Stimulated activated naive CD8-positive, alpha-beta T cell treated with anti-CD3 and anti-CD28 coated beads, Interleukin-15, Interleukin-2, amounts not matched to agents 100 U/mL and 50 U/mL, for 24 hours (primary cell): ENCODE data around the gene OLAH.

Source experiments
- ATAC-seq: fragments of 150-1000 bp; cut with Tn5 transposase; one replicate; pipeline ENCODE4 v1.10.0; 2021
- DNase-seq: peaks from one replicate; pipeline ENCODE4 v3.0.0; 2021

The OLAH gene

DNA sequence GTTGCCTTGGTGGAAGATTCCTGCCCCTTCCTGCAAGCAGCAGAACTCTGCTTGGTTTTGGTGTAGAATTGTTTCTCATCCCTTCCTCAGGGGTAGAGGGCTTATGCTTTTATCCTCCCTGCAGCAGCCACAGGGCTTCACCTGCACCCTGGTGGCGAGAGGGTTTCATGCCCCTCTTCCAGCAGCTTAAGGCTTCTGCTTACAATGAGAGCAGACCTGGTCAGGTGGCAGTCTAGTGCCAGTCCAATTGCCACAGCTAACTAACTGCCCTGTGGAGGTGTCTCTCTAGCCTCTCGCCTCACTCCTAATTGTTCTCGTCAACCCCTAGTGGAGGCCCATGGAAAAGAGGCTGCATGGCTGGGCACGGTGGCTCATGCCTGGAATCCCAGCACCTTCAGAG lies 25.5 kb downstream of the OLAH start:
- ATAC-seq = no peak
- no peak for DNase-seq

GRCh38 chr10:15072358-15072757 lies 28.6 kb downstream of the OLAH start:
- DNase-seq (no peak), ATAC-seq (no peak)

GRCh38 chr10:15075421-15075820 lies 31.7 kb downstream of the OLAH start:
- no peak for DNase-seq
- ATAC-seq = no peak

DNA sequence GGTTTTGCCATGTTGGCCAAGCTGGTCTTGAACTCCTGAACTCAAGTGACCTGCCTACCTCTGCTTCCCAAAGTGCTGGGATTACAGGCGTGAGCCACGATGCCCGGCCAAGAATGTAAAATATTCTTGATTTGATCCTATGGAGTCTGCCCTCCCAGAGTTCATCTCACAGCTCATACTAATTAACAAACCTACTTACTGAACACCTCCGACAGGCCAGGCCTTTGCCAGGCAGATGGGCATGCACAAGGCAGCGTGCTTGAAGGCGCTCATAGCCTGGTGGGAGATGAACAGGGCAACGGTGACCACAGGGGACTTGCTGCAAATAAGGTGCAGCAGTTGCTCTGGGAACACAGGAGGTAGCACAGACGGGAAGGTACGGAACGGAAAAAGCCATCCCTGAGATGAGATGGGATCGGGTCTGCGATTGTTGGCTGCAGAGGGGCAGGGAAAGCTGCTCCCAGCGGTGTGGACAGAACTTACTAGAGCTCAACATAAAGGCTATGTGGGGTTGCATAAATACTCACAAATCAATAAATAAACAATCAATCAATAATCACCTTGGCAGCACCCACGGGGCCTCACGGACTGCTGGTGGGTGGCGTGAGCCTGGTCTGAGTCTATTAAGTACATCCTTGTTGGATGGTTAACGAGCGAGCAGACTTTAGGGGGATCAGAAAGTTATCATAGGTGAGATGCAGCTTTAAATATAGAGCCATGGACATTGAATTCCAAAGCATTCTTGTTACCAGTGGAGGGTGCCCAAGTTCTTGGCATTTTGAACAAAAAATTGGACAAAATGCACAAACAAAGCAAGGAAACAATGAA lies 40.1 kb downstream of the OLAH start:
- ATAC-seq = no peak
- DNase-seq = no peak

DNA sequence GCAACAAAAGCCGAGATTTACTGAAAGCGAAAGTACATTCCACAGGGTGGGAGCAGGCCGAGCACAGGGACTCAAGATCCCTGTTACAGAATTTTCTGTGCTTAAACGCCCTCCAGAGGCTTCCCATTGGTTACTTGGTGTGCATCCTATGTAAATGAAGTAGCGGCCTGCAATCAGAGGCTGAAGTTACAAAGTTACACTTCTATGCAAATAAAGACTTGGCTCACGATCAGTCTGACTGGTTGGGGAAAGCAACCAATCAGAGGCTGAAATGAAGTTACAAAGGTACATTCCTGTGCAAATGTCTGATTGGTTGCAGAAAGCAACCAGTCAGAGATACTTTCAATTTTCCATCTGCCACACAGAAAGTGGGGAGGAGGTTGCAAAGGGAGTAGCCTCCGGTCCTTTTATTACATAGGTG lies 40.8 kb downstream of the OLAH start:
- no peak for ATAC-seq

GRCh38 chr10:15088428-15089261 lies 44.9 kb downstream of the OLAH start, which contains the start of gene ACBD7:
Gene ACBD7, minus strand, starts transcription at chr10:15088776. Its CDS starts 48 bp downstream, at chr10:15088728.
- ATAC-seq (peak; percentile 99), DNase-seq (peak; percentile 88)

More for the DNA sequence above, 40.8 kb downstream of the OLAH start:
- DNase-seq = no peak

DNA sequence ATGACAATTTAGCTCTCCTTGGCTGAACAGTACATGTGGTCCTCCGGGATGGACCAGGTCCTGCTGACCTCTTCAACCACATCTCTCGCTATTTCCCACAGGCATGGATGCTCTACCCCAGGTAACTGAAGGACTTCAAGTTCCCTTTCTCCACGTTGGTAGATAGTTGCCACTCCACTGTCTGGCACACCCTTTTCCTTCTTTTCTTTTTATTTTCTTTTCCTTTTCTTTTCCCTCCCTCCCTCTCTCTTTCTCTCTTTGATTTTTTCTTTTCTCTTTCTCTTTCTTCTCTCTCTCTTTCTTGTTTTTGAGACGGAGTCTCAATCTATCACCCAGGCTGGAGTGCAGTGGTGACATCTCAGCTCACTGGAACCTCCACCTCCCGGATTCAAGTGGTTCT lies 47.7 kb downstream of the OLAH start:
- no peak for ATAC-seq
- no peak for DNase-seq

DNA sequence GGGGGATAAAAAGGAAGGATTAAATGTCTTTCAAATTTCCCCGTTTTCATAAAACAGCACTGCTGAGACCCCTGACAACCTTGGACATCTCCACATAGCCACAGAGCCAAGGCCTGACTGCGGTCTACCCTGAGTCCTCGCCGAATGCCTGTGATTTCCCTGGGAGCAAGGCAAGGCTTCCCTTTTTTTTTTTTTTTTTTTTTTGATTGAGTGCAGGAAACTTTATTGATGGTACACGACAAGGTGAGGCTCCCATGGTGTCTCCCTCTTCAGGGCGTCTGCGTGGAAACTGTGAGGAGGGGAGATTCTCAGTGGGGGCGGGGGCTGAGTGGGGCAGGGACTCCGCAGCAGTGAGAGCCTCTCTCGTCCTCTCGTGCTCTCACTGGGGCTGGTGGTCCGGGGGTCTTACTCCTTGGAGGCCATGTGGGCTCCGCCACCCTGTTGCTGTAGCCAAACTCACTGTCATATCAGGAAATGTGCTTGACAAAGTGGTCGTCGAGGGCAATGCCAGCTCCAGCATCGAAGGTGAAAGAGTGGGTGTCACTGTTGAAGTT lies 49.2 kb downstream of the OLAH start:
- DNase-seq (no peak), ATAC-seq (no peak)

DNA sequence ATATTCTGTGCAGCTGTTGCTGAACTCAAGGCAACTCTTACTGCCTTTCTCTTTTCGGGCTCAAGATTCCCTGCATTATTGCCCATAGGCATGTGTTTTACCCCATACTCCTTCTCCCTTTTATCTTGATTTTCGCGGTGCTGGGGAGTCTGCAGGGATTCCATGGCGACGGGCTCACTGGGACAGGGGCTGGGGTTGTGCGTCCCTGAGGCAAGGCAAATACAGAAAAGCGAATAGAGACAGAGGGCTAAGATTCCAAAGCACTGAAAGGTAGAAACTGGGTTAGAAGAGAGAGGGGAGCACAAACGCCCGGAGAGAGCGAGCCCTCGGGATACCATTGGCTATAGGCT lies 52.9 kb downstream of the OLAH start:
- DNase-seq (no peak), ATAC-seq (peak; percentile 15)

GRCh38 chr10:15097011-15097812 lies 53.5 kb downstream of the OLAH start, which contains the start of gene RPP38:
Gene RPP38, plus strand, starts transcription at chr10:15097355. Its CDS starts 5,960 bp downstream, at chr10:15103315.
- ATAC-seq = peak; percentile 96
- peak; percentile 98 for DNase-seq

DNA sequence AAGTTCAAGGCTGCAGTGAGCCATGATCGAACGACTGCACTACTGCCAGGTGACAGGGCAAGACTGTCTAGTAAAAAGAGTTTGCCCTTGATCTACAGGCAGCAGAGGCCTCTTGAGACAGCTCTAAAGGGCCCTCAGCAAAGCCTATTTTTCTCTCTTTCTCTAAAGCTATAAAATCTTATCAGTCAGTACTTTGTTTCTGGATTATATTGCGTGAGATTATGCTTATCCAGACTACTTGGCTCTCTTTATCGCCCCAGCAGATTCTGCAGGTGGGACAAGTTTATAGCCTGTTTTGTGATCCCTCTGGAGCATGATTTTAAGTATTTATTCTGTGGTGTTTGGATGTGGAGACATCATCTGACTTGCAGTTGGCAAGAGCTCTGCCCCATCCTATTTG lies 56.1 kb downstream of the OLAH start:
- no peak for DNase-seq
- no peak for ATAC-seq

DNA sequence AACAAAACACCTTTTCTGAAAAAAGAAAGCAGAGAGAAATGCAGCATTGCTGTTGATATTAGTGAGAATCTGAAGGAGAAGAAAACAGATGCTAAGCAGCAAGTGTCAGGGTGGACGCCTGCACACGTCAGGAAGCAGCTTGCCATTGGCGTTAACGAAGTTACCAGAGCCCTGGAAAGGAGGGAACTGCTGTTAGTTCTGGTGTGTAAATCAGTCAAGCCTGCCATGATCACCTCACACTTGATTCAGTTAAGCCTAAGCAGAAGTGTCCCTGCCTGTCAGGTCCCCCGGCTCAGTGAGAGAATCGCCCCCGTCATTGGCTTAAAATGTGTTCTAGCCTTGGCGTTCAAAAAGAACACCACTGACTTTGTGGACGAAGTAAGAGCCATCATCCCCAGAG lies 59.8 kb downstream of the OLAH start:
- ATAC-seq = no peak
- DNase-seq = no peak

DNA sequence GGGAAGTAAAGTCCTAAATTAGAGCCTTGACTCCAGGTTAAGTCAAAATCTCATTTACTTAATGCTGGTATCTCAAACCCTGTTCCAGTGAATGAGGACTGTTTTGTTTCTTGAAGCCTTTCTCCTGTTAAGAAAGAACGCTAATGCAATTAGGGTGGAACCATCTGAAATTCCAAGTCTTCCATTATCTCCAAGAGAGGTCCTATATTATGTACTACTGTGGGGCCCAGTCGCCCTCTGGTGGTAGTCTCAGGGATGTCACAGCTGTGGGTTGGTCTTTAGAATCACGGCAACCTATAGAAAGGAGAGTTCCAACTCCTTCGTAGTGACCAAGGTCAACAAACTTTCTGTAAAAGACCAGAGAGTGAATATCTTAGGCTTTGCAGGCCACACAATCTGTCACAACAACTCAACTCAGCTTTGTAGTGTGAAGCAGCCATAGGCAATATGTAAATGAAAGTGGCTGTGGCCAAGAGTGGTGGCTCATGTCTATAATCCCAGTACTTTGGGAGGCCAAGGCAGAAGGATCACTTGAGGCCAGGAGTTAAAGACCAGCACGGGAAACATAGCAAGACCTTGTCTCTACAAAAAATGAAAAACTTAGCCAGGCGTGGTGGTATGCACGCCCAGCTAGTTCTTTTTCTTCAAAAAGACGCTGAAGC lies 62.7 kb downstream of the OLAH start:
- DNase-seq (peak; percentile 72), ATAC-seq (peak; percentile 91)

DNA sequence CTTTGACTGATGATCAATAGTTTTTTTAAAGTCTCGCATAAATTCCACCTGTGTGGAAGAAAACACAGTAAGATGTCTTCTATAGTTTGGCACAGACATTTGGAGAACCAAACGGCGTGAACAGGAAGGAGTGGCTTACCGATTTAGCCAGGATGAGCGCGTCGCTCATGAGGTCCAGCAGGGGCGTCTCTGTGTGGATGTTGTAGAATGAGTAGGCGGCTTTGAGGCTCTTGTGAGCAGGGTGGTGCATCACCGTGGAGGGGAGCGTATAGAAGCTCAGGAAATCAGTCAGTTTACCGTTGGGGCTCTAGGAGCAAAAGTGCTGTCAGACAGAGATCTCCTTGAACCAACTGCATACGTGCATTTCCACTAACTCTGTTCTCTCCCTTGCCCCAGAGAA lies 68.9 kb downstream of the OLAH start:
- DNase-seq (no peak), ATAC-seq (peak; percentile 57)

GRCh38 chr10:15113766-15114165 lies 70.0 kb downstream of the OLAH start:
- ATAC-seq = no peak

GRCh38 chr10:15116225-15116624 lies 72.5 kb downstream of the OLAH start:
- DNase-seq (no peak), ATAC-seq (no peak)

More at GRCh38 chr10:15113766-15114165, 70.0 kb downstream of the OLAH start:
- DNase-seq = no peak

DNA sequence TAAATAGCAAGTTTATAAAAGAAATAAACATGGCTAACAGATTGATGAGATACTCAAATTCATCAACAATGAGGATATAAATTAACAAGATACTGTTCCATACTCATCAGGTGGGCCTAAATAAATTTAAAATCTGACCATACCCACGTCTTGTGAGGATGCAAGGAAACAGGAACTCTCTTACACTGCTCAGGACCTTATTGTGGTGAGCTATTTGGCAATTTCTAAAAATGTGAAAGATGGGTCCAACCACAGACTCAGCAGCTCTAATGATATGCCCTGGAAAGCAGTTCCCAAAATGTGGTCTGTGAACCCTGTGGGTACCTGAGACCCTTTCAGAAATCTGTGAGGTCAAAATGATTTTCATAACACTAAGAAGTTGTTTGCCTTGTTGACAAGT lies 74.9 kb downstream of the OLAH start:
- ATAC-seq (no peak), DNase-seq (no peak)

DNA sequence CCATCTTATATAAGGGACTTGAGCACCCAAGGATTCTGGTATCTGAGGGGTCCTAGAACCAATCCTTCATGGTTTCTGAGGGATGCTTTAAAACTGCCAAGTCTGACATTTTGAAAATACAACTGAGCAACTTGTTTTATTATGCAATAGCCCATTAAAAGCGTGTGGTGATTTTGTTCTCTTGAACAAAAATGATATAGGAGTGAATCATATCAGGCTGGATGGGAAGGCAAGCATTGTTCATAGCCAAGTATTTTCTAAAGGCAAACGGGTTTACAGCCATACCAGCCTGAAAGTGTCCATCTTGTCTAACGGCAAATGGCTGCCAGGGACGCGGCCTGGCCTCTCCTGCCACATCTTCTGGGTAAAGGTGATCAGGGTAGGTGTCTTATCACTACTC lies 76.8 kb downstream of the OLAH start:
- no peak for DNase-seq
- ATAC-seq = no peak

DNA sequence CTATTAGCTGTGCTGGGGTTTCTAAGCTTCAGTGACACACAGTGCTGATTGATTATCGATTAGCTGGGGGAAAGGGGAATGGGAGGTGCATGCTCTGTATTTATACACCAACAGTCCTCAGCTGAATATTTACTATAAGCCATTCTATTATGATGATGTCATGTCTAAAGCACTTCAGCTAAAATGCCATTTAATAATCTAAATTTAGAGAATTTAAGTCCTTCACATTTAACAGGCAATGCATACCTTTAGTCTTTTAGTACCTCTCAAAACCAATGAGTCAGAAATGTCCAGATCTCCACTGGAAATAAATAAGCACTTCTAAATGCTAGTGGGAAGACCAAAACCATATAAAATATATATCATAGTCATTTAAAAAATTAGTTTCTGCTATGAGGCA lies 78.0 kb downstream of the OLAH start:
- DNase-seq (no peak), ATAC-seq (no peak)

DNA sequence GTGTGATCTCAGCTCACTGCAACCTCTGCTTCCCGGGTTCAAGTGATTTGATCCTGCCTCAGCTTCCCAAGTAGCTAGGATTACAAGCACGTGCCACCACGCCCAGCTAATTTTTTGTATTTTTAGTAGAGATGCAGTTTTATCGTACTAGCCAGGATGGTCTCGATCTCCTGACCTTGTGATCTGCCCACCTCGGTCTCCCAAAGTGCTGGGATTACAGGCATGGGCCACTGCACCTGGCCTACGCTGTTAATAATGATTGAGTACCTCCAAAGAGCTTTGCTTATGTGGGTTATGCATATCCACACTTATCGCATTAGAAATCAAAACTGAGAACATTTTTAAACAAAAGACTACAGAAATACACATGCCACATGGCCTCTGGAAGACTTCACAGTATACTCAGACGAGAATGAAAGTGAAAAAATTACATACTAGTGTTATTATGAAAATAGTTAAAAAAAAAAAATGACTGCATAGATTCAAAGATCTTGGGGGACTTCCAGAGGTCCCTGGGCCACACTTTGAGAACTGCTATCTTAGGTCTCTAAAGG lies 78.8 kb downstream of the OLAH start:
- DNase-seq = no peak
- ATAC-seq = peak; percentile 74
